ENCODE results near the gene UBE2D2.

DNA sequence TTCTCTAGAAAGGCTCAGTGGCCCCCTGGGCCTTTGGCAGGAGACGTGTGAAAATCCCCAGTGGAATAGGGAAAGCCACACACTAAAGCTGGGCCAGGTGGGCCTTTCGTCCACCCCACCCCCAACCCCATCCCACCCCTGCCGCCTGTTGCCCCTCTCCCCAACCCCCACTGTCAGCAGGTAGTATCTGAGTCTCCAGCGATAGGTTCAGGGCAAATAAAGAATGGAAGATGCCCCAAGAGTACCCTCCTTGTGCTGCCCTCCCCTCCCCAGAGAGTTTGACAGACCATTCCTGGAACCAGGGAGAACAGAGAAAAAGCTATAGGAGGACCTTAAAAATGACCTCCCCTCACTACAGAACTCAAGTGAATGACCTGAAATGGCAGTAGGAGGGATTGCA lies 36.7 kb upstream of the UBE2D2 start:
- TF ChIP-seq, protein P1, sequence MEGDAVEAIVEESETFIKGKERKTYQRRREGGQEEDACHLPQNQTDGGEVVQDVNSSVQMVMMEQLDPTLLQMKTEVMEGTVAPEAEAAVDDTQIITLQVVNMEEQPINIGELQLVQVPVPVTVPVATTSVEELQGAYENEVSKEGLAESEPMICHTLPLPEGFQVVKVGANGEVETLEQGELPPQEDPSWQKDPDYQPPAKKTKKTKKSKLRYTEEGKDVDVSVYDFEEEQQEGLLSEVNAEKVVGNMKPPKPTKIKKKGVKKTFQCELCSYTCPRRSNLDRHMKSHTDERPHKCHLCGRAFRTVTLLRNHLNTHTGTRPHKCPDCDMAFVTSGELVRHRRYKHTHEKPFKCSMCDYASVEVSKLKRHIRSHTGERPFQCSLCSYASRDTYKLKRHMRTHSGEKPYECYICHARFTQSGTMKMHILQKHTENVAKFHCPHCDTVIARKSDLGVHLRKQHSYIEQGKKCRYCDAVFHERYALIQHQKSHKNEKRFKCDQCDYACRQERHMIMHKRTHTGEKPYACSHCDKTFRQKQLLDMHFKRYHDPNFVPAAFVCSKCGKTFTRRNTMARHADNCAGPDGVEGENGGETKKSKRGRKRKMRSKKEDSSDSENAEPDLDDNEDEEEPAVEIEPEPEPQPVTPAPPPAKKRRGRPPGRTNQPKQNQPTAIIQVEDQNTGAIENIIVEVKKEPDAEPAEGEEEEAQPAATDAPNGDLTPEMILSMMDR (conservative IDR thresholded peaks at IDR 0.05), result no peak
- no peak for TF ChIP-seq EZH2 (IDR thresholded peaks at IDR 0.05; ENCODE audit: low read depth)

Measured in PC-9 (cell line).